ENCODE data around the gene SATB2.

The SATB2 gene

GRCh38 chr2:199465390-199465789 is 7.7 kb upstream of the SATB2 start:
- no peak for DNase-seq

DNA sequence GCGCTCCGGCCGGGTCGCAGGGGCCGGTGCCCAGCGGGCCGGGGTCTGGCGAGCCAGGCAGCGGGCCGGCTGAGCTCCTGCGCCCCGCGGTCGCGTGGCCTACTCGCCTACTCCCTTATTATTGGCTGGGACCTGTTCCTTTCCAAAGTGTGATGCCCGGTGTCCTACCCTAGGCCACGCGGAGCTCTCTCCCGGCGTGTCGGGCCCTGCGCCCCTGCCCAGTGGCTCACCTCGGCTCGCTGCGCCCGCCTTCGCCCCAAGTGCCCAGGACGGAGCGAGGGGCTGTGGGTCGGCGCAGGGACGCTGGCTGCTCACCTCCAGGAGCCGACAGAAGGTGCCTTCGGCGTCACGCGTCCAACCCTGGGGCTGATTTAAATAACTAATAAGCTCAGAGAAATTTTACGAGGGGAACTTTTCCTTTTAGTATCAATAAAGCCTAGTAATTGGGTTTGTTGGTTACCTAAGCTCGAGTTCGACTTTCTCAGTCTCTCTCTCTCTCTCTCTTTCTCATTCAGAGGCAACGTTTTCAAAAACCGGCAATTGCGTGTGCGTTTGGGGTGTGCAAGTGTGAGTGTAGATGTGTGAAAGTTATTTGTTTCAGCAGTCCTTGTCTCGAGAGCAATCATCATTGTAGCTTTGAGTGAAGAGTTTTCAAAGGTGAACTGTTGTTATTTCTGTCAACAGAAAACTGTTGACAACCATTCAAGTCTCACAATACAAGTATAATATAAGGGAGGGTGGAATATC is 7.0 kb upstream of the SATB2 start:
- no peak for DNase-seq

GRCh38 chr2:199463708-199464605 is 6.2 kb upstream of the SATB2 start:
- DNase-seq: no peak

- peak; percentile 62 to 71 for DNase-seq
Measured at GRCh38 chr2:199462956-199463692, 5.4 kb upstream of the SATB2 start.

GRCh38 chr2:199462347-199462955 is 4.7 kb upstream of the SATB2 start:
- no peak for DNase-seq

DNA sequence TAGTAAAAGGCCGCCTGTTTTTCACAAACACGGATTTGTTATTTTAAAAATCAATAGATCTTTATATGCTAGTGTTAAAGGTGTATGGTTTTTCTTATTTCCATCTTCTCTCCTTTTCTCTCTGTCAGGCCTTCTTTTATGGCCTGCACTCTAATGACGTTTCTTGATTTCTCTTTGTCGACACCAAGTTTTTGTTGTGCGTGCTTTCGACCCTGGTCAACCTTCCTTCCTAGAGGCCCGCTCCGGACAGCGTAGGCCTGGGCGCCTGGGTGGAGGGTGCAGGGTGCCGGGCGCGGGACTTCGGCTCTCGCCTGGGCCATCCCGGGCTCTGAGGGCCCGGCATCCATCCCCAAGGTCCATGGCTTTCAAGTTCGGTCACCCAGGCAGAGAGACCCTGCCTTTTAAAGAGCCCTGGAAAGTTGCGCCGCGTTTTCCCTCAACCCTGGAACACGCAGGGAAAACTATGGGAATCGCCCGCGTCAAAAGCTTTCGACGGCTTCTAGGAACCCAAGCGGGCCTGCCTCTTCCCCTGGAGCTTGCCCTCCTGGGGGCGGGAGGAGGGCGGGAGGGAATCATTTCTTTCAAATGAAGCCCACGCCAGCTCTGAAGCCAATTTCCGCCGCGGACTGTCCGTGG is 4.1 kb upstream of the SATB2 start:
- no peak for DNase-seq

DNA sequence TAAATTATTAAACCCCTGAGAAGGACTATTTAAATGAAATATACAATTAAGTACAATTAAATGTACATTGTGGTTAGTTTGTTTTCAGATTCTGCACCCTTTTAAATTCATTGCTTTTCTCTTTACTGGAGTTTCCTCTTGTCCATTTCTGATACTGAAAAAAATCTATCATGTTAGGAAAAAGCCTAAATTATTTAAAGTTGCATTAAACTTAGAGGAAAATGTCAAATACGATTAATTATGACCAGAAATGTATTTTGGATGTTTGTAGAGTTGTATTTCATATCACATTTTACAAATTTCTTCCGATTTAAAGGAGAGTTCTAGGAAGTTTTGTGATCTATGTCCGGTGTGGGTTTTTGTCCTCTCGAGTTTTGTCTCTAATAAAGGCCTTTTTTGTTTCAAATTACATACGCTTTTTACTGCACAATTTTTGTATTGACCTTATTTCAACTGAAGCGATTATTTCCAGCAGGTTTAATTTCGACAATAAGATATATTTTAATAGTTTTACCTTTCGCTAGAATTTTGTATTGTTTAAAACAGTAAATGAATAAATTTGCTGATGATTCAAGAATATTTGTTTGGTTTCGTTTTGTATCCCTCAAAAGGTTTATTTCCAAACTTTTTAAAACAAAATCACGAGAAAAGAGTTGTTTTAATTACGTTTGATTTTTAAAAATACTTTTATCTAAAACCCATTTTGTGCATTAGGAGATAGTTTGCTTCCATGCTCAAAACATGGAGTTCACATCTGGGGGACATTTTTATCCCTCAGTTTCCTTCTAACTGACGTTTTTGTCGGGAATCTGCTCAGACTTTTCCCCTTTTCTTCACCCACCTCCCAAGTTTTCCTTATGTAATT is 3.3 kb upstream of the SATB2 start:
- no peak for DNase-seq

- no peak for DNase-seq
Measured at GRCh38 chr2:199460101-199460671, 2.4 kb upstream of the SATB2 start.

DNA sequence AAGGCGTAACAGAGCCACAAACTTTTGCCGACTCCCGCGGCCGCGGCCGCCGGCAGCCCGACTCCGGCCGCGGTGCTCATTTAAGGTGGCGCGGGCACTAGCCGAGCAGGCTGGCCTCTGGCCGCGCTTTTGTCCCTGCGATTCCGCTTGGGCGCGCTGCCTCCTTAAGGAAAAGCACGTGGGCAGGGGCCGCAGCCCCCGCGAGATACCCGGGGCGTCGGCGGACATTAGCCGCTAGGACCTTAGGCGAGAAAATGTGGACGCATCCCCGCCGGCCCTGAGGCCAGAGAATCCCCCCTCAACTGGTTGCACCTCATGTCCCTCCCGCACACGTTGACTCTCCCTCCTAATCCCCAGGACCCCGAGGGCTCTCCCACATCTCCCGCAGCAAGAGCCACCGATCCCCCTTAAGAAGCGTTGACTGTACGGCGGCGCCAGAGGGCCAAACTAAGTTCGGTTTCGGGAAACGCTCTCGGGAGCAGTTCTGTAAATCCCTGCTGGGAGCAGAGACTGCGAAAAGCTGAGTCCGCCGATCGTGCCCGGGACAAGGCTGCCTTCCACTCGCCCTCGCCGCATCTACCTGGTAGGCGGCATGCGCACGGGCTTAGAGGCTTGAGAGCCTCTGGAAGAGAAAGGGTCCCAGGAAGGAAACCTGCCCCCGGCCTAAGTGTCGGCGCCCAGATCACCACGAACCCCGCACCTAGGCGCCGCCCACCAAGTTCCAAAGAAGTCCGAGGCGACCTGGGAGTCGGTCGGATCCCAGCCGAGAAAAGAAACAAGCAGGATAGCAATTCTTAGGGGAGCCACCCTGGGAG is 1.8 kb upstream of the SATB2 start:
- DNase-seq: peak; percentile 82 to 91

DNA sequence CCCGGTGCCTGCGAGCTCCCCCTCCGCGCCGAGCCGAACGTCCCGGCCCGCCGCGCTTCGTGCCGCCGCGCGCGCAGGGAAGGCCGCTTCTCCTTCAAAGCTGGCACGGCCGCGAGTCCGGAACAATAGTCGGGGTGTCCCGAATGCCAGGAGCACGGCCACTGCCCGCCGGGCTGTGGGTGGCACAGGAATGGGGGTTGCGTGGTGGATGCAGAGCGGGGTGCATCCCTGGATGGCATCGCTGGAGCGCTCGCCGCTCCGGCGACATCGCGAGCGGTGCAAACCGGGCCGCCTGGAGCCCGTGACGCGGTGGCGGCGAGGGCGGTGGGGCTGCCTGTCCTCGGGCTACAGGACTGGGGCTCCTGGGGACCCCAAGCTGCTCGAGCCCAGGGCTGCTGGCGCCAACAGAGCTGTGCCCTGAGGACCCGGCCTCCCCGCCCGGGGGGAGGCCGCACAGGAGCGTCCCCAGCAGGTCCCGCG is 1.1 kb upstream of the SATB2 start:
- no peak for DNase-seq

- peak; percentile 59 to 78 for DNase-seq
Measured at GRCh38 chr2:199458009-199458805, 468 bp upstream of the SATB2 start.

DNA sequence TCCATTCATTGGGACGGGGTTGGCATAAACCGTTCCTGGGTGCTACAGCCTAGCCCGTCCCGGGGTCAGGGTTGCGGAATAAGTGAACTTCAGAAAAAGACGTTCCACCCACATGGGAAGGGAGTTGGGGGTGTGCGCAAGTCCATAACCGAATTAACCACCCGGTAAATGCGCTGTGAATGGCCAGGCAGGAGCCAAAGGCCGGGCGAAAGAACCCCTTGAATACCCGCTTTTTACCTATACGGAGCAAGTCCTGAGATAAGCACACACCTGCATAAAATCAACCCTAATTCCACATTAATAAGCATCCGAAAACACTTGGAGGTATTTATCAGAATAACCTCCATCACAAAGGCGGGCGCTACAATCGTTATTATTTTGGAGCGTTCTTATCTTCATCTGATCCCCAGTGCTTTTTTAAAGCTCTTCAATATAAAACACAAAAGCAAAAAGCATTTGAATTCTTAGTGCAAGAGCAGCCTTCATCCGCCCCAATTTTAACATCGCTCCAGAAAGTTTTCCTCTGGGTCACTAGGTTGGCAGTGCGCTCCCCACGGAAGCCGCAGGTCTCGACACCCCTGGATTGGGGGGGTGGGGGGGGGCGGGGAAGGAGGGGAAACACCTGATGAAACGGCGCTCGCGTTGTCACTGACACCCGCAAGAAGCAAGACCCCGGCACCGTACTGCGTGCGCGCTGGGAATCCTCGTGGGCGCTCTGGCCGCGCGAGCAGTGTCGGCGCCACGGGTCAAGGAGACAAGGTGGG is 1.2 kb downstream of the SATB2 start:
- DNase-seq: peak in 1 of 2 experiments; percentile 11

- peak; percentile 88 to 96 for DNase-seq
Measured at GRCh38 chr2:199455545-199456382, 2.0 kb downstream of the SATB2 start.

DNA sequence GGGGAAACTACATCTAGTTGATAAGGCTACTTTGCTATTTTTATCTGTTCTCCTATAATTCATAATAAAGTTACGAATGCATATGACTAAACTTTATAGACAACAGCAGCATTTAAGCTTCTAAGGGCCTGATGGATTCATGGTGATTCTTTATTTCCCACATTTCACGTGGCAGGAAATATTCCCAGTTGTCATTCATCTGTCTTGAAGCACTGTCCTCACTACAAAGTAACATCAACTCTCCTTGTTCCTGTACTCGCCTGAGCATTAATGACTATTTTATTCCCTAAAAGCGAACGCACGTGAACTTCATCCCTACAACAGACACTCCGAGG is 2.6 kb downstream of the SATB2 start:
- DNase-seq: no peak

- no peak for DNase-seq
Measured at GRCh38 chr2:199452991-199453379, 4.8 kb downstream of the SATB2 start.

- DNase-seq: peak; percentile 36 to 77
Measured at GRCh38 chr2:199452260-199452990, 5.3 kb downstream of the SATB2 start.

- DNase-seq: no peak
Measured at GRCh38 chr2:199449956-199450355, 7.8 kb downstream of the SATB2 start.

All from NCI-H2081 (cell line).